Measurements from ENCODE around the gene GAB2. TPM values are rescaled to one million over a fixed set of nuclear protein-coding genes. Genes with fewer than 3 reads are reported as not detected.

The GAB2 gene
- total RNA-seq, 4 donors from 2014 or later = 26.3 to 84.8 (median 26.6) TPM

DNA sequence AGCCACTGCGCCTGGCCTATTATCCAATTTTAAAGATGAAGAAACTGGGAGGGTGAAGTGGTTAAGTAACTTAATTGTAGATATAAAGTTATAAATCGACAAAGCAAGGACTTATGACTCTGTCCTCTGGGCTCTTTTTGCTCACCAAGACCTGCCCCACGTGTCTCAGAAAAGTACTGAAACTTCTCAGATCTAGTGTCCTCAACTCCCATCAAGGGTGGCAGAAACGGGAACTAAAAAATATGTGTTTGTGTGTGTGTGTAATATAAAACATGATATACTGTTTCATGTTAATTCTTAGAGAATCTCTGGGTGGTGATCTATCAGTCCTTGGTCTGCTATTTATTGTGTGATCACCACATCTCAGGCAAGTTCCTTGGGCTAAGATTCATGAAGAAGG, 104.9 kb downstream of the GAB2 start:
- peaks cover 0 to 58% (median 9%) of the 10 kb centered on the region in 3 donors for H3K4me1 ChIP-seq
- H3K4me3 ChIP-seq = no peak overlapping the region
- no peaks in the 10 kb centered on the region for H3K9me3 ChIP-seq
- ATAC-seq = no peak
- H3K27ac ChIP-seq = no peak overlapping the region
- no peaks in the 10 kb centered on the region for H3K36me3 ChIP-seq
- no peak for TF ChIP-seq POLR2AphosphoS5 (IDR thresholded peaks at IDR 0.05)
- no peak for TF ChIP-seq POLR2A (IDR thresholded peaks at IDR 0.05)
- TF ChIP-seq EP300 (IDR thresholded peaks at IDR 0.05) = no peak
- TF ChIP-seq, protein P1, sequence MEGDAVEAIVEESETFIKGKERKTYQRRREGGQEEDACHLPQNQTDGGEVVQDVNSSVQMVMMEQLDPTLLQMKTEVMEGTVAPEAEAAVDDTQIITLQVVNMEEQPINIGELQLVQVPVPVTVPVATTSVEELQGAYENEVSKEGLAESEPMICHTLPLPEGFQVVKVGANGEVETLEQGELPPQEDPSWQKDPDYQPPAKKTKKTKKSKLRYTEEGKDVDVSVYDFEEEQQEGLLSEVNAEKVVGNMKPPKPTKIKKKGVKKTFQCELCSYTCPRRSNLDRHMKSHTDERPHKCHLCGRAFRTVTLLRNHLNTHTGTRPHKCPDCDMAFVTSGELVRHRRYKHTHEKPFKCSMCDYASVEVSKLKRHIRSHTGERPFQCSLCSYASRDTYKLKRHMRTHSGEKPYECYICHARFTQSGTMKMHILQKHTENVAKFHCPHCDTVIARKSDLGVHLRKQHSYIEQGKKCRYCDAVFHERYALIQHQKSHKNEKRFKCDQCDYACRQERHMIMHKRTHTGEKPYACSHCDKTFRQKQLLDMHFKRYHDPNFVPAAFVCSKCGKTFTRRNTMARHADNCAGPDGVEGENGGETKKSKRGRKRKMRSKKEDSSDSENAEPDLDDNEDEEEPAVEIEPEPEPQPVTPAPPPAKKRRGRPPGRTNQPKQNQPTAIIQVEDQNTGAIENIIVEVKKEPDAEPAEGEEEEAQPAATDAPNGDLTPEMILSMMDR (IDR thresholded peaks at IDR 0.05) = no peak
- no peaks in the 10 kb centered on the region for H3K27me3 ChIP-seq
- WGBS, 2 donors (ENCODE audit: low coverage in 1 of 2) = 89 to 91% methylated on average over 4 of the region's 4 CpGs

DNA sequence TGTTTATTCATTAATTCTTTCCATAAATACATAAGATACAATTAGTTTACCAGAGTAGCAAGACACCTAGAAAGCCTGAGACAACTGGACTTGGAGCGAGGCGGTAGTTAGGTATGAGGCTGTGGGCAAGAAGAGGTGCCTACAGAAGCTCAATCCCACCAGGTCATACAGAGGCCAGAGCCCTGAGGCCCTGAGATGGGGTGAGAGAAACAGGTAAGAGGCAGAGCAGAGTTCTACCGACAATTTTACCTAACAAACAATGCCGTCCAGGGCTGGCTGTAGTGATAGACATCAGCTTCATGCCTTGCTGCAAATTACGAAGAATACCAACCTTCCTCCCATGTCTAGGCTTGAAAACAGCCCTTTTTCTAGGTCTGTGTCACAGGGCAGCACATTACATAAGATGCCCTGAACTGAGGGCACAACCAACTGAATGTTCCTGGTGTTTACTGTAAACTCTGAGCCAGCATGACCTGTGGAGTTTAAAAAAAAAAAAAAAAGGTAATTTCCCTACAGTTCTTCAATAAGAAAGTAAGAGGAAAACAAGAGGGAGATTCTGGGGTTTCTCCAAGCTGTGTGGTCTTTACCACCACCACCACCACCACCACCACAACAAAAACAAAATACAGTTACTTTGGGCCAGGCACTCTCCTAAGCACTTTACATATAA, 105.8 kb downstream of the GAB2 start:
- no peak overlapping the region for H3K27ac ChIP-seq
- TF ChIP-seq EP300 (IDR thresholded peaks at IDR 0.05) (no peak), POLR2AphosphoS5 (IDR thresholded peaks at IDR 0.05) (no peak), POLR2A (IDR thresholded peaks at IDR 0.05) (no peak)
- TF ChIP-seq, protein P1 (IDR thresholded peaks at IDR 0.05) = no peak
- H3K9me3 ChIP-seq = no peaks in the 10 kb centered on the region
- 81 to 95% methylated on average over 2 to 3 of the region's 5 CpGs for WGBS, 2 donors (ENCODE audit: low coverage in 1 of 2)
- H3K27me3 ChIP-seq = no peaks in the 10 kb centered on the region
- no peaks in the 10 kb centered on the region for H3K36me3 ChIP-seq
- peaks cover 0 to 57% (median 9%) of the 10 kb centered on the region in 3 donors for H3K4me1 ChIP-seq
- H3K4me3 ChIP-seq = no peak overlapping the region
- no peak for ATAC-seq

DNA sequence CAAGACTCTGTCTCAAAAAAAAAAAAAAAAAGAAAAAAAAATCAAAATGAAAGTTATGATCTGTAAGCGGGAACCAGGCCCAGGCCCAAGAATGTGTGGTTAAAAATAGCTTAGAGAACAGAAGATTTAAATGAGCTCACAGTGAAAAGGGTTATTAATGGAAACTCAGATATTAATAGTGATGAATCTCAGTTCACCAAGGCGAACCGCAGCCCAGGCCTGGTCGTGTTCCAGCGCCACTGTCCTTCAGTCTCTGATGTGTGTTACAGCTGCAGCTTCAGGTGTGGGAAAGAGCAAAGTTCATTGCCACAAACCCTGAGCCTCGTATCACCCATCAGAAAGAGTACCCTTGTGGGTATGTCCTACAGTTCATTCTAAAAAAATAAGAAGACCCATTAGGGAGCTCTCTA, 107.1 kb downstream of the GAB2 start:
- peak; percentile 55 for ATAC-seq
- H3K9me3 ChIP-seq = no peaks in the 10 kb centered on the region
- peaks cover 0 to 64% (median 12%) of the 10 kb centered on the region in 3 donors for H3K4me1 ChIP-seq
- H3K36me3 ChIP-seq = no peaks in the 10 kb centered on the region
- no peak for TF ChIP-seq POLR2A (IDR thresholded peaks at IDR 0.05)
- no peak for TF ChIP-seq EP300 (IDR thresholded peaks at IDR 0.05)
- peak; percentile 5 for TF ChIP-seq POLR2AphosphoS5 (IDR thresholded peaks at IDR 0.05)
- TF ChIP-seq, protein P1 (IDR thresholded peaks at IDR 0.05) = no peak
- WGBS, 2 donors (ENCODE audit: low coverage in 1 of 2) = 4 to 5% methylated on average over 5 to 6 of the region's 6 CpGs
- H3K4me3 ChIP-seq = peak overlapping the region in 1 of 2 donors; percentile 22
- H3K27me3 ChIP-seq = no peaks in the 10 kb centered on the region
- peak overlapping the region in 2 of 4 donors; percentile 64 to 66 for H3K27ac ChIP-seq

DNA sequence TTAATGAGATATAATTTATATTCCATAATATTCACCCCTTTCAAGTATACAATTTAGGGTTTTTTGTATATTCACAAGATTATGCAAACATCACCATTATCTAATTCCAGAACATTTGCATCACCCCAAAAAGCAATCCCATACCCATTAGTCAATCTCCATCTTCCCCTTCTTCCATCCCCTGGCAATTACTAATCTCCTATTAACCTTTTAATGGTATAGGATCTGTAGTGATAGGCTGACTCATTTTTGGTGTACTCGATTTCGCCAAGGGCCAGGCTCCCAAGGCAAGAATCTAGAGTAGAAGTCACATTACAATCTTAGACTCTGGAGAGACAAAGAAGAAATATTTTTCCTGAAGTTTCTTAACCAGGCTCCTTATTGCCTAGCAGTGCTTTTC, 113.4 kb downstream of the GAB2 start:
- Histone ChIP-seq H3K36me3 (no peaks in the 10 kb centered on the region), H3K4me3 (no peak overlapping the region), H3K27ac (no peak overlapping the region), H3K9me3 (no peaks in the 10 kb centered on the region), H3K4me1 (peaks cover 0 to 26% (median 3%) of the 10 kb centered on the region in 3 donors), H3K27me3 (no peaks in the 10 kb centered on the region)
- 88 to 95% methylated on average over 2 of the region's 2 CpGs for WGBS, 2 donors (ENCODE audit: low coverage in 1 of 2)
- ATAC-seq = no peak
- TF ChIP-seq POLR2A (IDR thresholded peaks at IDR 0.05) (no peak), EP300 (IDR thresholded peaks at IDR 0.05) (no peak), POLR2AphosphoS5 (IDR thresholded peaks at IDR 0.05) (no peak)
- TF ChIP-seq, protein P1 (IDR thresholded peaks at IDR 0.05) = no peak
